GM12878 (cell line): Measurements from ENCODE around the gene SYNDIG1. TPM values are rescaled to one million over a fixed set of nuclear protein-coding genes. Genes with fewer than 3 reads are reported as not detected.

Experiments
- ATAC-seq: fragments of 200-7000 bp; cut with Tn5 transposase; 3 replicates; pipeline ENCODE4 v1.9.1; 2020; ENCODE audit warnings: mild to moderate bottlenecking, moderate library complexity
- BruUV-seq: library from RNA; stranded (reverse); fragments of 400-500 nt; replicated peaks from 2 replicates; lab custom pipeline; 2021; lab: Mats Ljungman, UMichigan
- CTCF ChIA-PET: fragments of 300-600 bp; sonication (Branson Sonifier 250); formaldehyde crosslinking; extraction: SDS; loops from one replicate; lab custom pipeline; 2021; ENCODE audit warnings: inconsistent platforms; lab: Yijun Ruan, JAX
- POLR2A ChIA-PET: fragments of 350-600 bp; formaldehyde crosslinking; extraction: SDS; loops from one replicate; lab custom pipeline; 2021; ENCODE audit warnings: inconsistent platforms; lab: Charles Lee
- RAD21 ChIA-PET: fragments of 300-600 bp; sonication (Branson Sonifier 250); formaldehyde crosslinking; loops from one replicate; lab custom pipeline; 2023; ENCODE audit warnings: antibody characterized with exemption; ENCODE audit not compliant: unreplicated experiment; lab: Charles Lee
- SMC1A ChIA-PET: fragments of 300-600 bp; sonication (Branson Sonifier 250); formaldehyde crosslinking; loops from one replicate; lab custom pipeline; 2023; ENCODE audit not compliant: unreplicated experiment, uncharacterized antibody; lab: Charles Lee
- DNase-seq: peaks from one replicate; pipeline ENCODE4 v3.0.0-alpha.2; 2011; ENCODE audit warnings: low read depth, low spot score
- FAIRE-seq: peaks from 3 replicates; lab custom pipeline; 2011; peaks lifted over from hg19 to GRCh38; lab: Jason Lieb, UNC
- H2AFZ ChIP-seq: 2 replicates; pipeline ENCODE4 v1.6.0; 2011; ENCODE audit warnings: low read depth, low read length, control low read depth; ENCODE audit not compliant: control insufficient read depth
- H3K27ac ChIP-seq: 2 replicates; pipeline ENCODE4 v1.5.1; 2011; ENCODE audit warnings: control low read depth; ENCODE audit not compliant: control insufficient read depth, insufficient read depth
- H3K27me3 ChIP-seq, 2 experiments: replicated peaks in 1 of 2; 2 replicates each; pipeline versions ENCODE4 v1.6.0 to v1.6.1; 2011; ENCODE audit warnings: low read length in 1 of 2; ENCODE audit not compliant: control insufficient read depth in 2 of 2, insufficient read depth in 2 of 2
- H3K36me3 ChIP-seq, 2 experiments: 2 replicates each; pipeline ENCODE4 v1.5.1; 2011; ENCODE audit warnings: low read length in 1 of 2; ENCODE audit not compliant: control insufficient read depth in 2 of 2, insufficient read depth in 2 of 2
- H3K4me1 ChIP-seq: 2 replicates; pipeline ENCODE4 v1.6.1; 2011; ENCODE audit warnings: mild to moderate bottlenecking, low read length, moderate library complexity, mixed read lengths; ENCODE audit not compliant: control insufficient read depth, insufficient read depth
- H3K4me2 ChIP-seq: 2 replicates; pipeline ENCODE4 v1.6.0; 2011; ENCODE audit warnings: control low read depth; ENCODE audit not compliant: control insufficient read depth, insufficient read depth
- H3K4me3 ChIP-seq: fragments of 200-600 bp; sonication (generic); 2 replicates; pipeline ENCODE4 v1.5.1; 2016
- H3K79me2 ChIP-seq: 2 replicates; pipeline ENCODE4 v1.6.0; 2011; ENCODE audit warnings: low read length; ENCODE audit not compliant: control insufficient read depth, insufficient read depth
- H3K9ac ChIP-seq: 2 replicates; pipeline ENCODE4 v1.8.0; 2011; ENCODE audit warnings: low read length, control low read depth, mixed read lengths; ENCODE audit not compliant: control insufficient read depth, insufficient read depth
- H3K9me3 ChIP-seq: replicated peaks from 3 replicates; pipeline ENCODE4 v1.5.1; 2011; ENCODE audit warnings: mild to moderate bottlenecking, low read length; ENCODE audit not compliant: control insufficient read depth, insufficient read depth
- H4K20me1 ChIP-seq: 2 replicates; pipeline ENCODE4 v1.6.0; 2011; ENCODE audit not compliant: control insufficient read depth, insufficient read depth
- ASH2L ChIP-seq: fragments of 300-600, 200-600 bp; sonication (generic); IDR thresholded peaks from 2 replicates; pipeline ENCODE4 v1.6.1; 2017; ENCODE audit warnings: low read depth, mild to moderate bottlenecking, borderline replicate concordance
- BMI1 ChIP-seq: fragments of 450-650 bp; IDR thresholded peaks from 2 replicates; pipeline ENCODE4 v1.6.1; 2016; ENCODE audit warnings: mild to moderate bottlenecking, moderate library complexity, borderline replicate concordance
- BRCA1 ChIP-seq: IDR thresholded peaks from 2 replicates; pipeline ENCODE4 v1.6.1; 2011; ENCODE audit warnings: low read depth, low read length, improper control_type of control experiment
- E2F4 ChIP-seq: IDR thresholded peaks from 2 replicates; pipeline ENCODE4 v1.6.1; 2012; ENCODE audit warnings: low read depth, low read length, improper control_type of control experiment
- E4F1 ChIP-seq: fragments of 450-650 bp; IDR thresholded peaks from 2 replicates; pipeline ENCODE4 v1.6.1; 2018; ENCODE audit warnings: borderline replicate concordance, mild to moderate bottlenecking; ENCODE audit not compliant: partially characterized antibody
- MYB ChIP-seq: fragments of 150-350 bp; IDR thresholded peaks from 2 replicates; pipeline ENCODE4 v1.6.1; 2014; ENCODE audit warnings: mild to moderate bottlenecking, low read depth, low read length, borderline replicate concordance
- PAX8 ChIP-seq: fragments of 450-650 bp; IDR thresholded peaks from 2 replicates; pipeline ENCODE4 v1.6.1; 2017; ENCODE audit warnings: mild to moderate bottlenecking, moderate library complexity
- PML ChIP-seq: IDR thresholded peaks from 2 replicates; pipeline ENCODE4 v1.6.1; 2012; ENCODE audit warnings: low read length, inconsistent platforms
- POLR2A ChIP-seq: IDR thresholded peaks from 2 replicates; pipeline ENCODE4 v1.6.1; 2011; ENCODE audit warnings: low read depth, mild to moderate bottlenecking, low read length
- POU2F2 ChIP-seq: IDR thresholded peaks from 3 replicates; pipeline ENCODE4 v1.6.1; 2011; ENCODE audit warnings: low read depth, mild to moderate bottlenecking, low read length, borderline replicate concordance
- SMAD5 ChIP-seq: IDR thresholded peaks from 2 replicates; pipeline ENCODE4 v1.6.1; 2016; ENCODE audit warnings: antibody characterized with exemption, low read depth
- SP1 ChIP-seq: IDR thresholded peaks from one replicate; pipeline ENCODE4 v1.6.1; 2011; ENCODE audit warnings: low read depth, low read length
- SREBF1 ChIP-seq: IDR thresholded peaks from 2 replicates; pipeline ENCODE4 v1.6.1; 2012; ENCODE audit warnings: mild to moderate bottlenecking, low read length
- SRF ChIP-seq, 2 experiments: IDR thresholded peaks; 2 replicates each; pipeline ENCODE4 v1.6.1; 2011; ENCODE audit warnings: low read depth in 2 of 2, low read length in 2 of 2, mild to moderate bottlenecking in 1 of 2, moderate library complexity in 1 of 2
- STAT1 ChIP-seq: fragments of 450-650 bp; conservative IDR thresholded peaks from 2 replicates; pipeline ENCODE4 v1.6.1; 2014; ENCODE audit warnings: antibody characterized with exemption, mild to moderate bottlenecking
- TCF3 ChIP-seq: IDR thresholded peaks from 2 replicates; pipeline ENCODE4 v1.6.1; 2012; ENCODE audit warnings: low read depth, mild to moderate bottlenecking, low read length, borderline replicate concordance; ENCODE audit not compliant: insufficient read depth
- USF2 ChIP-seq: IDR thresholded peaks from 2 replicates; pipeline ENCODE4 v1.6.1; 2011; ENCODE audit warnings: low read depth, low read length, improper control_type of control experiment, borderline replicate concordance
- ZNF274 ChIP-seq: IDR thresholded peaks from one replicate; pipeline ENCODE4 v1.8.0; 2011; ENCODE audit not compliant: insufficient read length, insufficient read depth
- WGBS: methylation state at CpG from one replicate; pipeline ENCODE4 v1.1.6; 2016; ENCODE audit warnings: low lambda C conversion rate; ENCODE audit not compliant: insufficient replicate concordance, insufficient coverage; ENCODE audit errors: missing lambda C conversion rate; 5-methylcytosine and 5-hydroxymethylcytosine counted together
- in situ Hi-C: fragments of 300-500 bp; cut with MboI; formaldehyde crosslinking; loops from 9 replicates; pipeline ENCODE4 v1.14.3; 2018; ENCODE audit warnings: mixed read lengths
- intact Hi-C: fragments of 100-400 bp; cut with micrococcal nuclease; formaldehyde crosslinking; loops from one replicate; pipeline ENCODE4 v1.14.2; 2022; ENCODE audit not compliant: unreplicated experiment
- polyA plus RNA-seq, 11 experiments: library from polyadenylated mRNA; depleted of rRNA in 4 of 11; unstranded in 6 of 11; stranded (reverse) in 5 of 11; fragments of >200 nt; fragmentation: Nextera tagmentation in 4 of 11; fragmentation: Illumina TruSeq in 1 of 11; extraction: Ambion mirVana in 4 of 11; extraction: Trizol in 1 of 11; gene quantifications; 1 replicate in 1 of 11; 2 replicates in 10 of 11; pipeline versions ENCODE4 v1.2.1 to v1.2.3, GENCODE V29; 2011 to 2016; ENCODE audit warnings: inconsistent platforms in 2 of 11, missing spikeins in 2 of 11, low read depth in 1 of 11
- total RNA-seq, 4 experiments: library from RNA; depleted of rRNA in 3 of 4; stranded (reverse); fragments of >200 nt in 3 of 4; fragmentation: Illumina TruSeq in 1 of 4; extraction: Trizol in 1 of 4; gene quantifications; 2 replicates each; pipeline versions ENCODE4 v1.2.1 to v1.2.3, GENCODE V29; 2013 to 2021

SYNDIG1 gene
- total and polyA plus RNA-seq, 10 of the 15 experiments (the other 5 are each of a cell fraction or from before 2014, with no cell fraction given), result not detected

GRCh38 chr20:24610341-24611115, 141.1 kb downstream of the SYNDIG1 start (continued):
- TF ChIP-seq BRCA1 (no peak), PAX8 (no peak), ASH2L (no peak), SRF (IDR thresholded peaks at IDR 0.05; ENCODE audit: low read depth in 2 of 2, low read length in 2 of 2) (no peak), USF2 (no peak)
- TF ChIP-seq, all 136 proteins: peak for 0

GRCh38 chr20:24611360-24612140, 142.1 kb downstream of the SYNDIG1 start:
- DNase-seq (no peak), ATAC-seq (no peak), FAIRE-seq (no peak)
- Histone ChIP-seq H3K4me1 (peaks cover 16% of the 10 kb centered on the region), H2AFZ (no peak overlapping the region), H3K36me3 (no peaks in the 10 kb centered on the region), H3K27me3 (peaks cover 0 to 1% of the 10 kb centered on the region in 2 experiments; a peak in 1 of 4 replicates), H3K27ac (no peak overlapping the region), H3K9ac (no peak overlapping the region), H3K9me3 (no peaks in the 10 kb centered on the region; the same call in 1 of the 3 replicates), H4K20me1 (no peaks in the 10 kb centered on the region), H3K4me3 (no peak overlapping the region), H3K79me2 (no peaks in the 10 kb centered on the region), H3K4me2 (no peak overlapping the region)
- 71% methylated on average over 5 of the region's 5 CpGs for whole genome bisulfite sequencing
- intact Hi-C loops (no loop called here), in situ Hi-C loops (no loop called here)
- ChIA-PET POLR2A (no interaction called here), SMC1A (interaction anchor here (0.7 kb wide), 1 partner anchor 94 kb away, joined by 3 read pairs; no protein-coding TSS in a partner anchor), CTCF (no interaction called here), RAD21 (no interaction called here)
- BruUV-seq, result no TSS peak
- TF ChIP-seq E2F4 (no peak), PML (no peak), STAT1 (no peak), TCF3 (no peak), SREBF1 (no peak), POLR2A (no peak), SRF (IDR thresholded peaks at IDR 0.05; ENCODE audit: low read depth in 2 of 2, low read length in 2 of 2) (no peak), PAX8 (no peak), POU2F2 (no peak), ZNF274 (no peak), BMI1 (no peak), E4F1 (no peak), SMAD5 (no peak), SP1 (no peak), MYB (no peak)
- TF ChIP-seq, all 136 proteins: peak for 0
